GM12801 (cell line): ENCODE measurements around the gene ACACB.

Source experiments
- TF ChIP-seq, protein P1 (sequence below): IDR thresholded peaks from one replicate; pipeline ENCODE4 v1.5.1; 2011; ENCODE audit warnings: control low read depth; ENCODE audit not compliant: insufficient read length; ENCODE audit errors: extremely low read depth

ACACB gene

GRCh38 chr12:109131154-109132050 is 15.0 kb downstream of the ACACB start:
- TF ChIP-seq, protein P1, sequence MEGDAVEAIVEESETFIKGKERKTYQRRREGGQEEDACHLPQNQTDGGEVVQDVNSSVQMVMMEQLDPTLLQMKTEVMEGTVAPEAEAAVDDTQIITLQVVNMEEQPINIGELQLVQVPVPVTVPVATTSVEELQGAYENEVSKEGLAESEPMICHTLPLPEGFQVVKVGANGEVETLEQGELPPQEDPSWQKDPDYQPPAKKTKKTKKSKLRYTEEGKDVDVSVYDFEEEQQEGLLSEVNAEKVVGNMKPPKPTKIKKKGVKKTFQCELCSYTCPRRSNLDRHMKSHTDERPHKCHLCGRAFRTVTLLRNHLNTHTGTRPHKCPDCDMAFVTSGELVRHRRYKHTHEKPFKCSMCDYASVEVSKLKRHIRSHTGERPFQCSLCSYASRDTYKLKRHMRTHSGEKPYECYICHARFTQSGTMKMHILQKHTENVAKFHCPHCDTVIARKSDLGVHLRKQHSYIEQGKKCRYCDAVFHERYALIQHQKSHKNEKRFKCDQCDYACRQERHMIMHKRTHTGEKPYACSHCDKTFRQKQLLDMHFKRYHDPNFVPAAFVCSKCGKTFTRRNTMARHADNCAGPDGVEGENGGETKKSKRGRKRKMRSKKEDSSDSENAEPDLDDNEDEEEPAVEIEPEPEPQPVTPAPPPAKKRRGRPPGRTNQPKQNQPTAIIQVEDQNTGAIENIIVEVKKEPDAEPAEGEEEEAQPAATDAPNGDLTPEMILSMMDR, result no peak

GRCh38 chr12:109134186-109134917 is 18.0 kb downstream of the ACACB start:
- TF ChIP-seq, protein P1, result no peak

DNA sequence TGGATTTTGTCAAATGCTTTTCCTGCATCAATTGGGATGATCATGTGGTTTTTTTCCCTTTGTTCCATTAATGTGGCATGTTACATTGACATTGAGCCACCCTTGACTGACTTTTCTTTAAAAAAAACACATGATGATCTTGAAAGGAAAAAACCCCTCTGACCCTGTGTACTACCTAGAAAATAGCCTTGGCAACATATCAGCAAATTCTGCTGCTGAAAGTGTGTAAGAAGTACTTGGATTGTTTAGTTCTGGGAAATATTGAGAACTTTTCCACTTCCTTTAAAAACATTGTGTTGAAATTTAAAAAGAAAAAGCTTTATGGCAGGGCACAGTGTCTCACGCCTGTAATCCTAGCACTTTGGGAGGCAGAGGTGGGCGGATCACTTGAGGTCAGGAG is 20.7 kb downstream of the ACACB start:
- TF ChIP-seq, protein P1, result no peak

DNA sequence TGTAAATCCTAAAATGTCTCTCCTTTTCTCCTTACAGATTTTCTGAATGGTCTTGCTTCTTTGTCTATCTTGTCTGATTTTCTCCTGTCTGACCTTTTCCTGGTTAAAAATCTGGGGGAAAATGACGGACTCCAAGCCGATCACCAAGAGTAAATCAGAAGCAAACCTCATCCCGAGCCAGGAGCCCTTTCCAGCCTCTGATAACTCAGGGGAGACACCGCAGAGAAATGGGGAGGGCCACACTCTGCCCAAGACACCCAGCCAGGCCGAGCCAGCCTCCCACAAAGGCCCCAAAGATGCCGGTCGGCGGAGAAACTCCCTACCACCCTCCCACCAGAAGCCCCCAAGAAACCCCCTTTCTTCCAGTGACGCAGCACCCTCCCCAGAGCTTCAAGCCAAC is 23.0 kb downstream of the ACACB start:
- TF ChIP-seq, protein P1, result no peak

DNA sequence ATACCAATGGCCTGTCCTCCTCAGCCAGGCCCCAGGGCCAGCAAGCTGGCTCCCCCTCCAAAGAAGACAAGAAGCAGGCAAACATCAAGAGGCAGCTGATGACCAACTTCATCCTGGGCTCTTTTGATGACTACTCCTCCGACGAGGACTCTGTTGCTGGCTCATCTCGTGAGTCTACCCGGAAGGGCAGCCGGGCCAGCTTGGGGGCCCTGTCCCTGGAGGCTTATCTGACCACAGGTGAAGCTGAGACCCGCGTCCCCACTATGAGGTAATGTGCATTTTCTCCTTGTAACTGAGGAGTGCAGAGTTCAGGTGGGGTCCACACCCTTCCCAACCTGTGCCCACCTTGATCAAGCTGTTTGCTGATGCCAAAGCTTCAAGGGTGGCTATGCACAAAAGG is 23.4 kb downstream of the ACACB start:
- TF ChIP-seq, protein P1, result no peak

GRCh38 chr12:109140560-109140959 is 24.2 kb downstream of the ACACB start:
- TF ChIP-seq, protein P1, result no peak

GRCh38 chr12:109144224-109144623 is 27.8 kb downstream of the ACACB start:
- TF ChIP-seq, protein P1, result no peak
